Right ventricle myocardium superior (tissue), 1 donor: ENCODE data around the gene CHD2. TPM values are rescaled to one million over a fixed set of nuclear protein-coding genes. Genes with fewer than 3 reads are reported as not detected.
"Not testable (repeated sequence)": the region's sequence is repeated elsewhere in the genome, so short reads cannot be mapped to it uniquely, and the experiment has no call there.

Source experiments
- ATAC-seq: fragments of 200-7000 bp; cut with Tn5 transposase; one replicate; pipeline ENCODE4 v1.9.1; 2020; ENCODE audit warnings: mild to moderate bottlenecking; ENCODE audit not compliant: poor library complexity
- DNase-seq: peaks from one replicate; pipeline ENCODE4 v3.0.0-alpha.2; 2020
- intact Hi-C: fragments of 100-400 bp; cut with DNase I; formaldehyde crosslinking; loops from one replicate; pipeline ENCODE4 v1.11.2; 2022
- total RNA-seq: library from RNA; stranded (reverse); fragmentation: NEBNext Ultra II Directional; extraction: Animal tissue kit (Norgen Biotek cat#: 25700); gene quantifications from one replicate; pipeline ENCODE4 v1.2.1, GENCODE V29; 2021
- donor health status: DM: no; HTN: yes; CAD: no; lungs with severe emphysema.

Gene CHD2
- total RNA-seq, 1 donor from 2014 or later = 43.5 TPM

DNA sequence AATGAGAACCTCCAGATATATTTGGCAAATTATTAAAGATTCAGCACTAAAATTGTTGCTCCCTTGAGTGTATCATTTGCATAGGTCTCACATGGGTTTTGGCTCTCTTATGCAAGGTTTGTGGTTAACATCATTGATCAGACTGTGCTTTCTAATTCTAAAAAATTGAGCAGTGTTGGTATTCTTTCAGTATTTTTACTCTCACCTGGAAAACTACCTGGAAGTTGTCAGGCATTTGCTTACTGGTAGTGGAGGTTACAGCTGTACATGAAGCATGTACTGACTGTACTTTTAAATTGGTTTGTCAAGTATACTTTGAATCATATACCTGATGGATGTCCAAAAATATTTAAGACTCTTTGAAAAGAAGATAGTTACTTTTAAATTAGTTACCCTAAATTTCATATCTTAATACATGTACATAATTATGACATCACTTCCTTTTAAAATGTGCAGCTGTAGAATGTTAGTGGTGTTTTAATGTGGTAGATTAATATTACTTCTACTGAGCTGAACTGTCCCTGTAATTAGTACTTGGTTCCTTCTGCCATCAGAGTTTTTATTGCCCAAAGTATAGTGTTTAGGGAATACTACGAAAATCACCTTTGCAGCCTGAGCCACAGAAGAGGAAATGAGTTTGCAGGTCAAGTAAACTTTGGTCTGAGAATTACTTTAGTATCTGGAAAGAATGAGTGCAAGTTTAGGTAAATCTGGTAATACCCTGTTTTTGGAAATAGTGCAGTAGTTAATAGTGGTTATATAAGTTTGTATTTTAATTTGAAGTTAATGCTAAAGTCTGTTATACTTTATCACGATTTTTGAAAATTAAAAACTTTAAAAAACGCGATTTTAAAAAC lies 2.8 kb downstream of the CHD2 start:
- intact Hi-C loops = loop anchor here (5.0 kb wide), 1 partner anchor 71 kb away; no protein-coding TSS in a partner anchor
- ATAC-seq = no peak
- no peak for DNase-seq

GRCh38 chr15:92903631-92903965 lies 3.5 kb downstream of the CHD2 start:
- ATAC-seq (no peak), DNase-seq (no peak)
- intact Hi-C loops = loop anchor here (5.0 kb wide), 1 partner anchor 71 kb away; no protein-coding TSS in a partner anchor

DNA sequence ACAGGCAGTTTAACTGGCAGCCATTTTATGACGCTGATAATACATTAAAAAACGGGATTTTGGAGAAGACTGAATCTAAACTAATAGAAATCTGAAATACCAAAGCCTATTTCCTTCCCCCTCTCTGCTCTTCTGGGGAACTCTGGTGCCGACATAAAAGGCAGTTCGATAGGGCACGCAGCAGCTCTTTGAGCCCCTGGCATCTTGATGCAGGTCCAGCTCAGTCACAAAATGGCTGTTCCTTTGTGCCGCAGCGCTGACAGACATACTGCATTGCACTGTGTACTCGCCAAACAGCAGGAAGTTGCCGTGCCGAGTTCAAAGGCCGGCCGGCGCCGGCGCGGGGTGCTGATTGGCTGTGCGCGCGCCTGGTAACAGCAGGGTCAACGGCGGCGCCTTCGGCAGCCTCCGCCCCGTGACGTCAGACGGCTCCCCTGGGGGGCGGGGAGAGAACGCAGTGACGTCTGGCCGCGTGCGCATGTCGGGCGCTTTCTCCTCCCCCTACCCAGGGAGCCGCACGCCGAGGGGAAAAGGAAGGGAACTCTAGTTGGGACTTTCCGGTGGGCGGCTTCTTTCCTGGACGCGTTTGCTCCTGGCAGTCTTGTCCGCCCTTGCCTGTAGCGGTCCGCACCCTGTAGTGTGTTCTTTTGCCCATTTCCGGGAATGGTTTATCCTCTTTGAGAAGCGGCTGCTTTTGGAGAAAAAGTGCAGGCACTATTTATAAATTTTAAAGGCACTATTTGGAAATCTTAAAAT lies 4.0 kb downstream of the CHD2 start:
- ATAC-seq = peak; percentile 91
- peak; percentile 99 for DNase-seq
- intact Hi-C loops = loop anchor here (5.0 kb wide), 1 partner anchor 72 kb away; no protein-coding TSS in a partner anchor

DNA sequence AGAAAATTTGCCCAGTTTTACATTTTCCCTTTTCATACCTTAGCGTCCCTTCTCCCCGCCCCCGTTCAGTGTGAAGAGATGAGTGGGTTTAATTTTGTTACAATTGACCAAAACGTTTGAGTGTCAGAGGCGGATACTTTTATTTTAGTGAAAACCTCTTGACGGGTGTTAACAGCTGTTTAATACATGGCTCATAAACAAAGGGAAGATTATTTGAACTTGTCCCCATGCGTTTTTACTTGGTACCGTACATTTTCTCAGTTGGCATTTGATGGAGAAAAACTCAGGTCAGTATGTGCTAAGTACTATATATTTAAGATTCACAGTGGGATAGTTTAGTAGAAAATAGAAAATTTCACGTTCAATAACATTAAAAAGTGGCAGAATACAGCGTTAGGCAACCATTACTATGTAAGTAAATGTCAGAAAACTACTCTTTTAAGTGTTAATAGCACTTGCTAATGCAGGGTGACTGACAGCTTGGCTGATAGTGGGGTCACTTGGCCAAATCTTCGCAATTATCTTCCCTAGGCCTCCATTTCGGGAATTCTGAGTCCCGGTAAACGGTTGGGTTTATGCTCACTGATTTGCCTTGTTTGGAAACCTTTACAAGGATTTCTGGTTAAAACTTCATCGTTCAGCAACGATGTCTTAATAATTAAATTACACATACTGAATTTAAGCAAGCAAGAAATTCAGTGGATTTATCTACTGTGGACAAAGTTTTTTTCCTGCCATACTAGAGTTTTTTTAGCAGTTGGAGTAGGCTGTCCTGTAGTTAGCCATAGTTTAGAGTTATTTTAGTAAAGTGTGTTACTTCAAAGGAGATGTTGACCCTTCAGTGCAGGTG lies 4.8 kb downstream of the CHD2 start:
- DNase-seq = no peak
- ATAC-seq = no peak
- intact Hi-C loops = loop anchor here (5.0 kb wide), 1 partner anchor 73 kb away; no protein-coding TSS in a partner anchor

GRCh38 chr15:92906020-92906419 lies 5.9 kb downstream of the CHD2 start:
- DNase-seq (no peak), ATAC-seq (no peak)
- intact Hi-C loops = no loop called here

DNA sequence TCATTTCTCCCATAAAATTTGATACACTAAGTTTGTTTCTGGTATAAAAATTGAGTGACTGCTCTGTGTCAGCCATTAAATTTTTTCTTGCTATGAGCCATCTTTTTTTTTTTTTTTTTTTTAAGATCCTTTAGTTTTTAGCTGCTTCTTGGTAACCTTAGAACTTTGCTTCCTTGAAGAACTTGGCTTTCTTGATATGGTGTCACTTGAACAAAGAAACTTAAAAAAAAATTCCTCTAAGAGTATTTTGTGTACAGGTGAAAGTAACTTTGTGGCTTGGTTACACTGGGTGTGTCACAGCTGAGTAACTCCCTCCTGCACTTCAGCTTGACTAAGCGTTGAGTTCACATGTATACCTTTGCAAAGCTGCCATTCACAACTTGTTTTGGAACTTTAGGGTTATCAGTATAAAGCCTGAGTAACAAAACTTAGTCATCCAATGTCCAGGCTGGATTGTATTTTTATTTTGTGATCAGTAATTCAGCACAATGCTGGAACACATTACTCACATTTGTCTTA lies 6.5 kb downstream of the CHD2 start:
- DNase-seq = no peak
- ATAC-seq = no peak
- intact Hi-C loops = no loop called here

DNA sequence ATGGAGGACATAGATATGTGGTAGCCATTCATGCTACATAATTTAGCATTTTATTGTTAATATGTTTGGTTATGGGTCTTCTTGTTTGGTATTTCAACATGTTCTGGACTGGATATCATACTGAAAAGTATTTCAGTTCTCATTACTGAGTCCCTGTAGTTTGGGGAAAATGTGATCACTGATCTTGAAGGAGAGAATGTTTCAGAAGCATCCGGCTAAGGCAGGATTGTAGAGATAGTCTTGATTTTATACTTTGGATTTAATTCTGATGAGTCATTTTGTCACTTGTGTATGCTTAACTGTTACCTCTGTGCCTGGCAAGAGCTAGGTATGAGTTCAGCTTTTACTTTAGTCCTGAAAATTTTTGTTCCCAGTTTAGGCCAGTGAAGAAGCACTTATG lies 7.1 kb downstream of the CHD2 start:
- DNase-seq (no peak), ATAC-seq (no peak)
- intact Hi-C loops = no loop called here

- ATAC-seq = no peak
- intact Hi-C loops = no loop called here
- DNase-seq = no peak
Observed at GRCh38 chr15:92907896-92908712, 8.0 kb downstream of the CHD2 start.

- DNase-seq = no peak
- intact Hi-C loops = no loop called here
- no peak for ATAC-seq
Observed at GRCh38 chr15:92908713-92909057, 8.6 kb downstream of the CHD2 start.

DNA sequence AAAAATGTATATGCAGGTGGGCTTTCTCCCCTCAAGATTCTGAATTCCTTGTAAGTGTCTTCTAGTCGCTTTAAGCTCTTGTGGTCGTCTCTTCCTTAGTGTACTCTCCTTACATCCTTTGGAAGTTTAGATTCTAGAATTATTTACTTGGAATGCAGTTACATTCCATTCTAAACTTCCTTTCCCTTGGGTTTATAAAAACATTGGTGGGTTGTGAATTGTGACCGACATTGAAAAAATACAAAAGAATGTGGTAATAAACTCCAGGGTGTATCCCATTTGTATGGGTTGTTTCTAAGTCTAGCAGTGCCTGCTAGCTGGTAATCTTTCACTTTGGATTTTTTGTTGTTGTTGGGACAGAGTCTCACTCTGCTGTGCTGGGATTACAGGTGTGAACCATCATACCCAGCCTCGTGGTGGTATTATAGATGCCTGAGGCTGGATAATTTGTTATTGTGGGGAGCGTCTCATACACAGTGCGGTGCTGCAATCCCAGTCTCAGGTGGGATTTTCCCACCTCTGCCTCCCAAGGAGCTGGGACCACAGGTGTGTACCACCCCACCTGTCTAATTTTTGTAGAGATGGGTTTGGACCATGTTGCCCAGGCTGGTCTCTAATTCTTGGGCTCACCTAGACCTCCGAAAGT lies 9.1 kb downstream of the CHD2 start:
- no peak for ATAC-seq
- intact Hi-C loops = no loop called here
- no peak for DNase-seq

DNA sequence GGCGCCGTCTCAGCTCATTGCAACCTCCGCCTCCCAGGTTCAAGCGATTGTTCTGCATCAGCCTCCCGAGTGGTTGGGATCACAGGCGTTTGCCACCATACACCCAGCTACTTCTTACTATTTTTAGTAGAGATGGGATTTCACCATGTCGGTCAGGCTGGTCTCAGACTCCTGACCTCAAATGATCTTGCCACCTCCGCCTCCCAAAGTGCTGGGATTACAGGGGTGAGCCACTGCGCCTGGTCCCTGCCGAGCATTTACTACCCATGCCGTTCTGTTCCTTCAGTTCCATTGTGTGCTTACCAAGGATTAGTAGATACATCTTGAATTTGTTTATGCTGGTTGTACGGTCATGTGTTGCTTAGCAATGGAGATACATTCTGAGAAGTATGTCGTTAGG lies 10.3 kb downstream of the CHD2 start:
- DNase-seq (no peak), ATAC-seq (no peak)
- intact Hi-C loops = no loop called here

- DNase-seq = no peak
- intact Hi-C loops = no loop called here
- ATAC-seq = no peak
Observed at GRCh38 chr15:92914103-92914499, 14.0 kb downstream of the CHD2 start.

GRCh38 chr15:92914768-92915221 lies 14.7 kb downstream of the CHD2 start:
- DNase-seq (no peak), ATAC-seq (no peak)
- intact Hi-C loops = no loop called here

- DNase-seq = no peak
- intact Hi-C loops = no loop called here
- ATAC-seq = no peak
Observed at GRCh38 chr15:92915766-92916435, 15.8 kb downstream of the CHD2 start.

DNA sequence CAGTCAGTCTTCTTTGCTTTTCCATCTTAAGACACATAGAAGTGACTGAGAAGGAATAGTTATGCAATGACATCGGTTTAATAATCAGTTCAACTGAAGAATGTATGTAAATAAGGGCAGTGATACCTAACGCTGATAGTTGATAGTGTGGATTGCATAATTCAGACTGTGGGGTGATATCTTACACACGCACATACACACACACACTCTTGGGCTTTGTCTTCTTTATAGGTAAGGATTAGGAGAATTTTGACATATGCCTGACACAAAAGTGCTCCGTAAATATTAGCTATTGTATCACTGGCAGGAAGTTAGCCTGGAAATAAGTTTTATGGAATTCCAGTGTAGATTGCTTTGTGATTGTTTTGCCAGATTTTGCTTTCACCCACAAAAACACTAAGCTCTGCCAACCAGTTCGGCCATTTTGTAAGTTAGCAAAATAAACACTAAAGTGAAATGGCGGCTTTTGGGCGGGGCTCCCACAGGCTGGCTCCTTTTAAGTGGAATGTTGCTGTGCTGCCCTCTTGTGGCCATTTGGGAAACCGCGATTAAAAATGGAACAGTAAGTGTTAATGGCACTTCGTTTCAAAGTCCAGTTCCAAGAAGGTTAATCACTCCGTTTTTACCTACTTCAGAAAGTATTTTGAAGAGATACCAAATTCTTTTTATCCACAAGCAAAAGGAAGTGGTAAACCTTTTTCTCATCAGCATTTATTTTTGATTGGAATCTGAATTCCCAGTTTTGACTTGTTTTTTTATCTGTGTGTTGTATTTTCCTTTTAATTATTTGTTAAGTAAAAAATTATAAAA lies 17.7 kb downstream of the CHD2 start:
- intact Hi-C loops = loop anchor here (2.0 kb wide), 1 partner anchor 109 kb away; no protein-coding TSS in a partner anchor
- peak; percentile 96 for DNase-seq

DNA sequence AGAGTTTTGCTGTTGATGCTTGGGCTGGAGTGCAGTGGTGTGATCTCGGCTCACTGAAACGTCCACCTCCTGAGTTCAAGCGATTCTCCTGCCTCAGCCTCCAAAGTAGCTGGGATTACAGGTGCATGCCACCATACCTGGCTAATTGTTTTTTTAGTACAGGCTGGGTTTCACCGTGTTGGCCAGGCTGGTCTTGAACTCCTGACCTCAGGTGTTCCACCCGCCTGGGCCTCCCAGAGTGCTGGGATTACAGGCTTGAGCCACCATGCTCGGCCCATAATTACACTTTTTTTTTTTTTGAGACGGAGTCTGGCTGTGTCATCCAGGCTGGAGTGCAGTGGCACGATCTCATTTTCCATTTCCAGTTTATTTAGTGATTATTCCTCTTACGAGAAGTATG lies 18.8 kb downstream of the CHD2 start:
- DNase-seq, ATAC-seq: not testable (repeated sequence)
- intact Hi-C loops = loop anchor here (2.0 kb wide), 1 partner anchor 110 kb away; no protein-coding TSS in a partner anchor

More for the DNA sequence above, 17.7 kb downstream of the CHD2 start:
- peak; percentile 66 for ATAC-seq
